Stimulated activated naive CD8-positive, alpha-beta T cell treated with anti-CD3 and anti-CD28 coated beads, Interleukin-15, amount 100 ng/mL, for 72 hours (primary cell): ENCODE results near the gene RASGRF2.

Source experiments
- ATAC-seq: fragments of 150-1000 bp; cut with Tn5 transposase; 2 replicates; pipeline ENCODE4 v1.10.0; 2021; ENCODE audit warnings: mild to moderate bottlenecking, moderate library complexity
- DNase-seq, 2 donors: peaks; one replicate each; pipeline ENCODE4 v3.0.0; 2021 to 2022
- H3K27ac Mint-ChIP-seq, 2 donors: one replicate each; pipeline ENCODE4 v1.8.0; 2022; ENCODE audit warnings: mild to moderate bottlenecking in 2 of 2, mixed read lengths in 2 of 2, moderate library complexity in 2 of 2
- H3K27me3 Mint-ChIP-seq: one replicate; pipeline ENCODE4 v1.8.0; 2022; ENCODE audit warnings: mixed read lengths
- H3K4me1 Mint-ChIP-seq: one replicate; pipeline ENCODE4 v1.8.0; 2022; ENCODE audit warnings: mild to moderate bottlenecking, mixed read lengths
- H3K4me3 Mint-ChIP-seq, 2 donors: one replicate each; pipeline ENCODE4 v1.8.0; 2022; ENCODE audit warnings: mild to moderate bottlenecking in 2 of 2, mixed read lengths in 2 of 2, moderate library complexity in 1 of 2
- H3K9me3 Mint-ChIP-seq, 2 donors: one replicate each; pipeline ENCODE4 v1.8.0; 2022; ENCODE audit warnings: mixed read lengths in 2 of 2

Gene RASGRF2

DNA sequence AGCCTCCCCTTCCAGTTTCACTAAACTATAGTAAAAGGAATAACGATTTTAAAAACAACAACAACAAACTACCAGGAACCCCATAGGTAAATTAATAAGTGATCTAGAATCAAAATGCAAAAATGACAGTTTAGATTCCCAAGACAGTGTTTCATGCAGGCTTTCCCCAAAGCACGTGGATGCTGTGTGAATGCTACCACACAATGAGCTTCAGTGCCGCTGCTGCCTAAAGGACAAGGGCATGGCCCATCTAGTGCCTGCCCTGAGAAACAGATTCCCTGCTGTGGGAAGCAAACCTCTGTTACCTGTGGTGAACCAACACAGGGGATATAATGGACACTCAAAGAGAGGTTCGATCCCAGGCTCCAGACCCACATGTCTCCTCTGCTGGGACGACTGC, 249.2 kb downstream of the RASGRF2 start:
- ATAC-seq (no peak), DNase-seq (no peak)
- peaks cover 12% of the 10 kb centered on the region for H3K4me1 Mint-ChIP-seq
- peak overlapping the region in 1 of 2 donors; percentile 92 for H3K27ac Mint-ChIP-seq
- no peaks in the 10 kb centered on the region for H3K9me3 Mint-ChIP-seq
- H3K4me3 Mint-ChIP-seq = no peak overlapping the region
- no peaks in the 10 kb centered on the region for H3K27me3 Mint-ChIP-seq

- Mint-ChIP-seq H3K9me3 (no peaks in the 10 kb centered on the region), H3K4me3 (no peak overlapping the region), H3K27ac (no peak overlapping the region), H3K27me3 (no peaks in the 10 kb centered on the region), H3K4me1 (peaks cover 12% of the 10 kb centered on the region)
- ATAC-seq (peak; percentile 80), DNase-seq (peak in 1 of 2 donors; percentile 32)
These were observed 249.8 kb downstream of the RASGRF2 start for GRCh38 chr5:81209869-81210493.

DNA sequence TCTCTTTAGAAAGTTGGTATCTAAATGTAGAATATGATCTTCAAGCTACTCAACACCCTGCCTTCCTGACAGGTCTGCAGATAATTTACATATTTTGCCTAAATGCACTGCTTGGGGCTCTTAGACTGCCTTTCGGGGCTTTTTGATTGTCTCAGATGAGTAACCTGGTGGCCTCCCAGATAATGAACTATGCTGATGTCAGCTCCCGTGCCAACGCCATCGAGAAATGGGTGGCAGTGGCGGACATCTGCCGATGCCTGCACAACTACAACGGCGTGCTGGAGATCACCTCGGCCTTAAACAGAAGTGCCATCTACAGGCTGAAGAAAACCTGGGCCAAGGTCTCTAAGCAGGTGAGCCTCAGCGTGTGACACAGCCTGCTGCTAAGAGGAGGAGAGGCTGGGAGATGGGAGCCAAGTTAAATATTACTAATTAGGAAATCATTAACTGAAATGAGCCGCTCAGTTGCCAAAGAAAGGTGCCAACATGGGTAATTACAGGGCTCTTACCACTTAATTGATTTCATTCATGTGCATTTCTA, 252.1 kb downstream of the RASGRF2 start:
- Mint-ChIP-seq H3K9me3 (no peaks in the 10 kb centered on the region), H3K27me3 (no peaks in the 10 kb centered on the region), H3K4me3 (no peak overlapping the region), H3K4me1 (peaks cover 12% of the 10 kb centered on the region), H3K27ac (no peak overlapping the region)
- ATAC-seq (peak; percentile 62), DNase-seq (no peak)

DNA sequence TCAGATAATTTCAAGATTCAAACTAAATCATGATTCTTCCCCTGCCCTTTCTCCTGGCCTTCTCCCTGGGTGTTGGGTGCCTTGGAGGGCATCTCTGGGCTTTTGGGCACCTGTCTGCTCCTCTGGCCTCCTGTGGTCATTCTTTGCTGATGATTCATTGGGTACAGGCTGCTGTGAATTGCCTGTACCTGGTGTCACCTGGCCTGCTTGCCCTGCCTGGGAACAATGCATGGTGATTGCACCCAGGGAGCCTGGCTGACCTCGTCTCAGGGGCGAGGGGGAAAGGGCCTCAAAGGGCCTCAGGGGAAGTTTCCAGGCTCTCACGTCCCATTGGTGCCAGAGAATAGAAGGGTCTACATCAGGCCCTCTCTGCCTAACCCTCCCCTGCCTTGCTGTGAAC, 252.9 kb downstream of the RASGRF2 start:
- H3K27ac Mint-ChIP-seq = no peak overlapping the region
- H3K4me3 Mint-ChIP-seq = no peak overlapping the region
- peaks cover 12% of the 10 kb centered on the region for H3K4me1 Mint-ChIP-seq
- H3K9me3 Mint-ChIP-seq = no peaks in the 10 kb centered on the region
- no peaks in the 10 kb centered on the region for H3K27me3 Mint-ChIP-seq
- ATAC-seq = no peak
- no peak for DNase-seq

DNA sequence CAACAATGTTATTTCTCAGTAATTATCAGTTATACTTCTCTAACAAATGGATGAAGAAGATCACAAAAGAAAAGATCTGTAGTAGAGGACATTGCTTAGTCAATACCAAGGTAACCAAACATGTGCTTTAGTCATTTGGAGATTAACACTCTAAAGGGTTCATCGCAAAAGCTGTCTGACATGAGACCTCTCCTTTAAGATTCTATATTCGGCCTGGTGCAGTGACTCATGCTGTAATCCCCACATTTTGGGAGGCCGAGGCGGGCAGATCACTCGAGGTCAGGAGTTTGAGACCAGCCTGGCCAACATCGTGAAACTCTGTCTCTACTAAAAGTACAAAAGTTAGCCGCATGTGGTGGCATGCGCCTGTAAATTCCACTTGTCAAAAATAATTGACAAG, 254.7 kb downstream of the RASGRF2 start:
- Mint-ChIP-seq H3K4me3 (no peak overlapping the region), H3K9me3 (no peaks in the 10 kb centered on the region), H3K4me1 (peaks cover 8% of the 10 kb centered on the region), H3K27ac (peak overlapping the region in 1 of 2 donors; percentile 15), H3K27me3 (no peaks in the 10 kb centered on the region)
- ATAC-seq (no peak), DNase-seq (no peak)

- Mint-ChIP-seq H3K4me1 (no peaks in the 10 kb centered on the region), H3K9me3 (no peaks in the 10 kb centered on the region), H3K27me3 (no peaks in the 10 kb centered on the region), H3K27ac (no peak overlapping the region), H3K4me3 (no peak overlapping the region)
- ATAC-seq = no peak
- DNase-seq = no peak
These were observed 256.0 kb downstream of the RASGRF2 start for GRCh38 chr5:81216152-81216551.

- H3K9me3 Mint-ChIP-seq = no peaks in the 10 kb centered on the region
- H3K4me1 Mint-ChIP-seq = no peaks in the 10 kb centered on the region
- H3K27ac Mint-ChIP-seq = no peak overlapping the region
- no peak for ATAC-seq
- no peaks in the 10 kb centered on the region for H3K27me3 Mint-ChIP-seq
- no peak for DNase-seq
- H3K4me3 Mint-ChIP-seq = no peak overlapping the region
These were observed 259.2 kb downstream of the RASGRF2 start for GRCh38 chr5:81219389-81219788.

DNA sequence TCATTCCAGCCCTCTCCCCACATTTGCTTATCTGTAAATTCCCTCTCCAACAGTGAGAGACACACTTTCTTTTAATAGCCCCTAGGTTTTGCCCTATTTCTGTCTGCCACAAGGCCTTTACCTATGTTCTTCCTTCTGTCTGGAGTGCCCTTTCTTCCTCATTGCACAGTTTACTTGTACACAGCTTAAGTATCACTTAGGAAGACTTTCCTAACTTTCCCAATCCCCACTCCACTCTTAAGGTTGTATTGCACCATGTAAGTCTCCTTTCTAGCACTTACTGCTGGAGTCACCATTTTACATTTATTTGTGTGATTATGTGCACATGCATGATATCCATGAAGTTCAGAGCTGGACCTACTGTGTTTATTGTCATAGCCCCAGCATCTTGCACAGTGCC, 262.1 kb downstream of the RASGRF2 start:
- DNase-seq (no peak), ATAC-seq (no peak)
- Mint-ChIP-seq H3K9me3 (no peaks in the 10 kb centered on the region), H3K4me3 (no peak overlapping the region), H3K27me3 (no peaks in the 10 kb centered on the region), H3K4me1 (no peaks in the 10 kb centered on the region), H3K27ac (no peak overlapping the region)

- DNase-seq (no peak), ATAC-seq (no peak)
- Mint-ChIP-seq H3K4me3 (no peak overlapping the region), H3K27ac (no peak overlapping the region), H3K4me1 (no peaks in the 10 kb centered on the region), H3K27me3 (no peaks in the 10 kb centered on the region), H3K9me3 (no peaks in the 10 kb centered on the region)
These were observed 265.3 kb downstream of the RASGRF2 start for GRCh38 chr5:81225463-81225862.

- no peak overlapping the region for H3K27ac Mint-ChIP-seq
- ATAC-seq (no peak), DNase-seq (no peak)
- H3K4me3 Mint-ChIP-seq = no peak overlapping the region
- H3K27me3 Mint-ChIP-seq = no peaks in the 10 kb centered on the region
- H3K9me3 Mint-ChIP-seq = no peaks in the 10 kb centered on the region
- no peaks in the 10 kb centered on the region for H3K4me1 Mint-ChIP-seq
These were observed 266.1 kb downstream of the RASGRF2 start for GRCh38 chr5:81226286-81226685.

DNA sequence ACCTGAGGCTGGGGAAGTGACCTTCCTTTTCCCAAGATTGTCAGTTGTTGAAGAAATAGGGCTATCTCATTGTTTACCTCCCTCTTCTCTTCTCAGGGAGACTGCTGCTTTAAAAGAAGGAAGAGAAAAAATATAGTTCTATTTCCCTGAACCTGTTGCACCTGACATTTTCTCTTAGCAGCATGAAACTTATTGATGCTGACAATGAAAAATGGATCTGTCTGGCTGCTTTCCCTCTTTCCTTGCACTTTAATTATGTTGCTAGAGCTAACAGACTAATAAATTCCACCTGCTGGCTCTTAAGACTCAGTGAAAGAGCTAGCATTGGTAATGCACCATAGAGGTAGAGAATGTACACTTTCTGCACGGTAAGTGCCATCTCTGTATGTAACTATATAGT, 266.8 kb downstream of the RASGRF2 start:
- ATAC-seq = no peak

DNA sequence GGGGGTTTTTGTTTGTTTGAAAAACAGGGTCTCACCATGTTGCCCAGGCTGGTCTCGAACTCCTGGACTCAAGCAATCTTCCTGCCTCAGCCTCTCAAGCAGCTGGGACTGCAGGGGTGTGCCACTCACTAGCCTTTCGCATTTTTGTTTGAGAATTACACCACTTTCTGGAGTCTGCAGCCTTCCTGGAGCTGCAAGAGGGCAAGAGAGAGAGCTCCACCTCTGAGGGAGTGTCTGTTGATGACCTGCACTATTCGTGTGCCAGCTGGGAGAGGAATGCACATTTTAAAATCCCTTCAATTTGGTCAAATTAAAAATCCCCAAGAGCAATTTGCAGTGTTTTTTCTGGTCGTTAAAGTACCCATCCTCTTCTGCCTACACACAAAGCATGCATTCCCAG, 267.9 kb downstream of the RASGRF2 start:
- H3K27me3 Mint-ChIP-seq = no peaks in the 10 kb centered on the region
- ATAC-seq (no peak), DNase-seq (no peak)
- no peak overlapping the region for H3K27ac Mint-ChIP-seq
- peaks cover 8% of the 10 kb centered on the region for H3K4me1 Mint-ChIP-seq
- H3K4me3 Mint-ChIP-seq = no peak overlapping the region
- no peaks in the 10 kb centered on the region for H3K9me3 Mint-ChIP-seq

More for the DNA sequence above, 266.8 kb downstream of the RASGRF2 start:
- no peaks in the 10 kb centered on the region for H3K9me3 Mint-ChIP-seq
- H3K4me1 Mint-ChIP-seq = no peaks in the 10 kb centered on the region
- H3K27me3 Mint-ChIP-seq = no peaks in the 10 kb centered on the region
- no peak overlapping the region for H3K4me3 Mint-ChIP-seq
- DNase-seq = no peak
- no peak overlapping the region for H3K27ac Mint-ChIP-seq

DNA sequence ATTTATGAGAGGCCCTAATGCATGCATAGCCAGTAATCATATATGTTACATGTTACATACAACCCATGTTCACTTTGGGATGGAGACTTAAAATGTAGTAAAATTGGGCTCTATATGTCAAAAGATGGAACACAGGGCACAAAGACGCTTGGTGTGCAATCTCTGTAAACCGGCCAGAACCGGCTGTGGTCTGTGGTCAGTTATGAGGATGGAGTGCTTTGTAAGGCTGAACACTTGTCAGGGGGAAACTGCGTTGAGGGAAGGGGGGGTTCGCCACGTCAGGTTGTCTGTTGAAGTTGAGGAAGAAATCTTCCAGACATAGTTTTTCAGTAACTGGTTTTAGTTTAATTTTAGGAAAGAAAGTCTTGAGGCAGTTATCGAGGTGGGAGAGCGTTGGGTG, 270.3 kb downstream of the RASGRF2 start:
- Mint-ChIP-seq H3K4me1 (peaks cover 28% of the 10 kb centered on the region), H3K9me3 (no peaks in the 10 kb centered on the region), H3K27me3 (no peaks in the 10 kb centered on the region), H3K27ac (no peak overlapping the region), H3K4me3 (no peak overlapping the region)
- no peak for ATAC-seq
- DNase-seq = no peak

GRCh38 chr5:81232464-81233079, 272.4 kb downstream of the RASGRF2 start:
- Mint-ChIP-seq H3K9me3 (no peaks in the 10 kb centered on the region), H3K4me1 (peaks cover 33% of the 10 kb centered on the region), H3K4me3 (peak overlapping the region in 1 of 2 donors; percentile 70), H3K27me3 (no peaks in the 10 kb centered on the region), H3K27ac (peak overlapping the region in 1 of 2 donors; percentile 34)
- ATAC-seq = peak; percentile 5
- no peak for DNase-seq

- H3K27me3 Mint-ChIP-seq = no peaks in the 10 kb centered on the region
- peak within 1 kb of the TSS in 1 of 2 donors; percentile 34 for H3K27ac Mint-ChIP-seq
- no peaks in the 10 kb centered on the region for H3K9me3 Mint-ChIP-seq
- ATAC-seq (peak; percentile 58), DNase-seq (no peak)
- H3K4me1 Mint-ChIP-seq = peaks cover 33% of the 10 kb centered on the region
- peak within 1 kb of the TSS in 1 of 2 donors; percentile 70 for H3K4me3 Mint-ChIP-seq
These were observed 273.0 kb downstream of the RASGRF2 start, which contains the start of gene CKMT2 for GRCh38 chr5:81233080-81233634. Gene CKMT2 (plus strand): TSS chr5:81233322. CDS start chr5:81251133, 17,811 bp downstream.

DNA sequence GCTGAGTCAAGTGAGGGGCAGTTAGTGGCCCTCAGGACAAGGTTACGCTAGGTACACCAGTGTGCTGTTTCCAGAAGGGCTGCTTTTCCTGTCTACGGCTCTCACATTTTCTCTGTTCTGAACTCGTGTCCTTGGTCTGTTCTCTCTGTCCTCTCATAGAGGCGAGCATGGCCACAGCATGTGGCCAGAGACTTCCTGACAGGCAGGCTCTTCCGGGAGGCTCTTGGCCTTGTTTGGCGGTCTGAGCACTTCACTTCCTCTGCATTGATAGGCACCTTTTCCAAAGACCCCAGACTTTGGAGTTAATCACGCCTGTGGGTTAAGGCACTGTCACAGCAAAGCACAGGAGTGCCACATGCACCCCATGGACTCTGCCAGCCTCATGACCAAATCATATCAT, 274.1 kb downstream of the RASGRF2 start:
- H3K27me3 Mint-ChIP-seq = no peaks in the 10 kb centered on the region
- peak overlapping the region in 1 of 2 donors; percentile 55 for H3K27ac Mint-ChIP-seq
- peaks cover 33% of the 10 kb centered on the region for H3K4me1 Mint-ChIP-seq
- no peak overlapping the region for H3K4me3 Mint-ChIP-seq
- no peaks in the 10 kb centered on the region for H3K9me3 Mint-ChIP-seq
- DNase-seq (no peak), ATAC-seq (no peak)
